Fibroblast of skin of scalp (primary cell): Measurements from ENCODE around the gene MIPOL1.
"Not testable (repeated sequence)": the region's sequence is repeated elsewhere in the genome, so short reads cannot be mapped to it uniquely, and the experiment has no call there.

Source experiments
- DNase-seq: peaks from one replicate; pipeline ENCODE4 v3.0.0-alpha.2; 2013

MIPOL1 gene

DNA sequence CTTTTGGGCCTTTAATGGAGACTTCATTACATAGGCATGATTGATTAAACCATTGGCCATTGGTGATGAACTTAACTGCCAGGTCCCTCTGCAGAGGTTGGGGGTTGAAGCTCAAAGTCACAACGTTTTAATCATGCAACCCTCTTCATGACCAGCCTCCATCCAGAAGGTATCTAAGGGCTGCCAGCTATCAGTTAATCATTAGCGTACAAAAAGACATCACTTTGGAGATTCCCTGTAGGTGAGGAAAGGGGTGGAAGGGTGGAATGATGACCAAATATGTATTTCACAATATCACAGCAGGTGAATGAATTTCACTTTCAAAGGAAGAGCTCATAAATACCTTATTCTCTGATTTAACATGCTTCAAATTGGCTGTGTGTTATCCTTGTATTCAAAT is 92.0 kb downstream of the MIPOL1 start:
- no peak for DNase-seq

DNA sequence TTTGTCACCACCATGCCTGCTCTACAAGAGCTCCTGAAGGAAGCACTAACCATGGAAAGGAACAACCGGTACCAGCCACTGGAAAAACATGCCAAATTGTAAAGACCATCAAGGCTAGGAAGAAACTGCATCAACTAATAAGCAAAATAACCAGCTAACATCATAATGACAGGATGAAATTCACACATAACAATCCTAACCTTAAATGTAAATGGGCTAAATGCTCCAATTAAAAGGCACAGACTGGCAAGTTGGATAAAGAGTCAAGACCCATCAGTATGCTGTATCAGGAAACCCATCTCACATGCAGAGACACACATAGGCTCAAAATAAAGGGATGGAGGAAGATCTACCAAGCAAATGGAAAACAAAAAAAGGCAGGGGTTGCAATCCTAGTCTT is 97.5 kb downstream of the MIPOL1 start:
- not testable (repeated sequence) for DNase-seq

DNA sequence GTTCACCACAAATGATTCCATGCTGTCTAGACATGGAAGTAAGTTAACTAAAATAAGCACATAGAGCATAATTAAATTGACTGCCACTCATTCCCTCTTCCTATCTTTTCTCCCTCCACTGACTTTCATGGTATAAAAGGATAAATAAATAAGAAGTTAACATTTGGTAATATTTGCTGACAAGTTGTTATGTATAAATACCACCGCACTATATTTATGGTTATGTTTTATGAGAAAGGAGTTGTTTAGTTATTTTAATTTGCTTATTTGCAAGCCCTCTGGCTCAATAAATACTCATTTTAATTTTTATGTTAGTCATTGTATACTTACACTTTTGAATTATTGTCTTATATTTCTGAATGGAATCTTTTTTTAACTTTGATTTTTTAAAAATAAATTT is 113.5 kb downstream of the MIPOL1 start:
- DNase-seq, result no peak

GRCh38 chr14:37318938-37319337 is 121.2 kb downstream of the MIPOL1 start:
- DNase-seq, result no peak

DNA sequence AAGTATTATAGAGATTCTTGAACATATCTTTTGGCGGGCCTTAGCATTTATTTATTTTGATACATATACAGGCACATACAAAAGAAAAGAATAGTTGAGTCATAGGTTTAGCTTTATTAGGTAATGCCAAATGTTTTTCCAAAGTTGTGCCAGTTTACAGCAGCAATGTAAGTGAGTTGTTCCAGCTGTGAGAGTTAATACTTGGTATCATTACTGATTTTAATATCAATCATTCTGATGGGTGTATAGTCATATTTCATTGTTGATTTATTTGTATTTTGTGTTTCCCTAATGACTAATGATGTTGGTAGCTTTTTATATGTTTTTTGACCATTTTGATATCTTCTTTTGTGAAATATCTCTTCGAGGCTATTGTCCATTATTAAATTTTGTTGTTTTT is 122.4 kb downstream of the MIPOL1 start:
- DNase-seq, result no peak

- no peak for DNase-seq
Observed at GRCh38 chr14:37325332-37325731, 127.6 kb downstream of the MIPOL1 start.

- no peak for DNase-seq
Observed at GRCh38 chr14:37326434-37326833, 128.7 kb downstream of the MIPOL1 start.

DNA sequence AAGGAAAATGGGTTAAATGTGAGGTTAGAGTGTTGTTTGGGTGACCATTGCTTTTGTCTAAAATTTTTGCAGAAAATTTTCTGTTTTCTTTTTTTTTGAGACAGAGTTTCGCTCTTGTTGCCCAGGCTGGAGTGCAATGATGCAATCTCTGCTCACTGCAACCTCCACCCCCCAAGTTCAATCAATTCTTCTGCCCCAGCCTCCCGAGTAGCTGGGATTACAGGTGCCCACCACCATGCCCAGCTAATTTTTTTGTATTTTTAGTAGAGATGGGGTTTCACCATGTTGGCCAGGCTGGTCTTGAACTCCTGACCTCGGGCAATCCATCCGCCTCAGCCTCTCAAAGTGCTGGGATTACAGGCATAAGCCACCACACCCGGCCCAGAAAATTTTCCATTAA is 130.2 kb downstream of the MIPOL1 start:
- DNase-seq, result not testable (repeated sequence)

DNA sequence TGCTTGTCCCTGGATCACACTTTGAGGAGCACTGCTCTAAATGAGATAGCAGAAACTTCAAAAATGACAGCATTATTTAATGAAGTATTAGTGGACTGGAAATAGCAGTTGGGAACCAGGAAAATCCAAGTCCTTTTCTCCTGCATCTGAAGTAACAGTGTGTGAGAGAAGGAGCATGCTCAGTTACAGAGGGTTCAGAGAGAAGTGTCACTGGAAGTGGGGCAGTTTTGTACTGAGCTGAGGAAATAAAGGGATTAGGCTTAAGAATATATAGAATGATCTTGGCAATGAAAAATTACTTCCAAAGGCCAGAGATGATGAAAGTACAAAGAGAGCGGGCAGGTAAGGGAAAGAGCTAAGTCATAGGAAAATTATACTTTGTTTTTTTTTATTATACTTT is 130.9 kb downstream of the MIPOL1 start:
- DNase-seq, result no peak

GRCh38 chr14:37329189-37330001 is 131.7 kb downstream of the MIPOL1 start:
- no peak for DNase-seq

DNA sequence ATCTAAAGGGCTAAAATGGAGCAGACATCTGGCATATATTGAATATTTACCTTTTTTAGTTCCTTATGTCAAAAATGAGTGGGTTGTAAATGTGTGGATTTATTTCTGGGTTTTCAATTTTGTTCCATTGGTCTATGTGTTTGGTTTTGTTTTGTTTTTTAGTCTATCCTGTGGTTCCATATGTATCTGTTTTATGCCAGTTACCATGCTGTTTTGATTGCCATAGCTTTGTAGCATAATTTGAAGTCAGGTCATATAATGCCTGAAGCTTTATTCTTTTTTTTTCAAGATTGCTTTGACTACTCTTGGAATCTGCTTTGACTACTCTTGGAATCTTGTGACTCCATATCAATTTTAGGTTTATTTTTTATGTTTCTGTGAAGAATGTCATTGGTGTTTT is 133.2 kb downstream of the MIPOL1 start:
- DNase-seq, result no peak

GRCh38 chr14:37340353-37340752 is 142.6 kb downstream of the MIPOL1 start:
- no peak for DNase-seq

GRCh38 chr14:37343307-37344094 is 145.8 kb downstream of the MIPOL1 start:
- DNase-seq, result peak; percentile 8

DNA sequence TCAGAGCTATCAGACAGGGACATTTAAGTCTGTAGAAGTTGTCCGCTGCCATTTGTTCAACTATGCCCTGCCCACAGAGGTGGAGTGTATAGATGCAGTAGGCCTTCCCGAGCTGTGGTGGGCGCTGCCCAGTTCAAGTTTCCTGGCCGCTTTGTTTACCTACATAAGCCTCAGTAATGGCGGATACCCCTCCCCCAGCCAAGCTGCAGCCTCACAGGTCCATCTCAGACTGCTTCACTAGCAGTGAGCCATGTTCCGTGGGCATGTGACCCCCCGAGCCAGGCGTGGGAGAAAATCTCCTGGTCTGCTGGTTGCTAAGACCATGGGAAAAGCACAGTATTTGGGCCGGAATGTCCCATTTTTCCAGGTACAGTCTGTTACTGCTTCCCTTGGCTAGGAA is 165.9 kb downstream of the MIPOL1 start:
- DNase-seq, result no peak

- DNase-seq, result no peak
Observed at GRCh38 chr14:37369425-37369824, 171.7 kb downstream of the MIPOL1 start.

DNA sequence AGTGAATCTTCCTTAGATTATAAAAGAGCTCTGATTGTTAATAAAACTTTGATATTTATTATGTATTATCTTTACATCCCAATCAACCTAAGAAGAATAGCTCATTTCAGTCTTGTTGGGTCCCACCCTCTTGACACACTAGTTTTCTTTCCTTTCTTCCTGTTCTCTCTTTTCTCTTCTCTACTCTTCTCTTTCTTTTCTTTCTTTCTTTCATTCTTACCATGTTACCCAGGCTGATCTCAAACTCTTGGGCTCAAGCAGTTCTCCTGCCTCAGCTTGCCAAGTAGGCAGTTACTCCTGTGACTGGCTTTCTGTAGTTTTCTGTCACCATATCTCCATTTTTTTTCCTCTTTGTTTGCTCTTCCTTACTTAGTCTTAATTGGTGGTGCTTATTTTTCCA is 177.8 kb downstream of the MIPOL1 start:
- DNase-seq, result no peak

DNA sequence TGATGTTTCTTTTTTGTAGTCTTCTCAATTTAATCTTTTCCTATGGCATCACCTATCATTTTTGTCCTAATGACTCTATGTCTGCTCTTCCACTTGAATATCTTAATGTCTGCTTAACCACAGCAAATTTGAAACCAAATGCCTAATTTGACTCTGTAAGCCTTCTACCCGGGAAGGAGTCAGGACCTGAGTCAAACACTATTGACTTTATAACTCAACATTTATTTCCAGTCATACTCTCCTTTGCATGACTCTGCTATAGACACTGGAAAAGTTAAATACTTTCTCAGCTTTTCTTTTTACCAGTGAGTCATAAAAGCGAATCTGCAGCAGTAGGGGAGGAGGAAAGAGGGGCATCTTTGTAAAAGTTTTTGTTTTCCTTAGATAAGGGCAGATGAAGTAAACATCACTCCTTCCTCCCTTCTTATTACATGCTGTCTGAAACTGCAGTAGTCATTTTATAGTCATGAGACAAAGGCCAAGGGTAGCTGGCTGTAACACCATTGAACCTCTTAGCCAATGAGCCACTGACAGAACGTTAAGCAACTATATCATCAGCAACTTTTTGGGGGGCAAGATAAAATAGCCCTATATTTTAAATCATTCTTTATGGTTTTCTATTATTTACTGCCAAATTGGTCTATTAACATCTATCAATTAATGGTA is 179.3 kb downstream of the MIPOL1 start:
- no peak for DNase-seq

GRCh38 chr14:37384870-37385596 is 187.3 kb downstream of the MIPOL1 start:
- DNase-seq, result no peak

DNA sequence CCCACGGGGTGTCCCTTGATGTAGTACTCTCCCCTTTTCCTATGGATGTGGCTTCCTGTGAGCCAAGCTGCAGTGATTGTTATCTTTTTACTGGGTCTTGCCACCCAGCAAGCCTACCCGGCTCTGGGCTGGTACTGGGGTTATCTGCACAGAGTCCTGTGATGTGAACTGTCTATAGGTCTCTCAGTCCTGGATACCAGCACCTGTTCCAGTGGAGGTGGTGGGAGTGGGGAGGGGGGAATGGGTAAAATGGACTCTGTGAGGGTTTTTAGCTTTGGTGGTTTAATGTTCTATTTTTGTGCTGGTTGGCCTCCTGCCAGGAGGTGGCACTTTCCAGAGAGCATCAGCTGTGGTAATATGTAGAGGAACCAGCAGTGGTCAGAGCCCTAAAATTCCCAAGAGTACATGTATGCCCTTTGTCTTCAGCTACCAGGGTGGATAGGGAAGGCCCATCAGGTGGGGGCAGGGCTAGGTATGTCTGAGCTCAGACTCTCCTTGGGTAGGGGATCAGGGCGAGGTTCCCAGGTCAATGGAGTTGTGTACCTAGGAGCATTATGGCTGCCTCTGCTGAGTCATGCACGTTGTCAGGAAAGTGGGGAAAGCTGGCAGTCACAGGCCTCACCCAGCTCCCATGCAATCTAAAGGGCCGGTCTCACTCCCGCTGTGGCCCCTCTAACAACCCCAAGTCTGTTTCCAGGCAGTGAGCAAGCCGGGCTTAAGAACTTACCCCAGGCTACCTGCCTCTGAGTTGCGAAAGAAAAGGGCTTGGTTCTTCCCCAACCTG is 199.6 kb downstream of the MIPOL1 start:
- DNase-seq, result not testable (repeated sequence)

GRCh38 chr14:37397941-37398215 is 200.1 kb downstream of the MIPOL1 start:
- DNase-seq, result no peak

- DNase-seq, result no peak
Observed at GRCh38 chr14:37399517-37399916, 201.8 kb downstream of the MIPOL1 start.

DNA sequence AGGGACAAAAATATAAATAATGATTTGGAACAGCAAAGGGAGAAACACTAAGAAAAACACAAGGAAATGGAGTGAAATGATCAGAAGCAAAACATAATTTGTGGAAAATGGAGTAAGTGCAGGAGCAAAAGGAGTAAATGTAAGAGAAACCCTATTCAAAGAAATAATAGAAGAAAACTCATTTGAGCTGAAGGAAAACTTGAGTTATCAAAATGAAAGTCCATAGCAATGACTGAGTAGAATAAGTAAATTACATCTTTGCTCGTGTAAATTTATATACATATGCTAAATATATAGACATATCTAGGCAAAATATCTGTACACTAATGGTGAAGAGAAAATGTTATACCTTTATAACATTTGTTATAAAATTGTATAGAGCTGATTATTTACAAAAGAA is 203.4 kb downstream of the MIPOL1 start:
- DNase-seq, result no peak
